ENCODE measurements around the gene KCNMA1.

Gene KCNMA1

DNA sequence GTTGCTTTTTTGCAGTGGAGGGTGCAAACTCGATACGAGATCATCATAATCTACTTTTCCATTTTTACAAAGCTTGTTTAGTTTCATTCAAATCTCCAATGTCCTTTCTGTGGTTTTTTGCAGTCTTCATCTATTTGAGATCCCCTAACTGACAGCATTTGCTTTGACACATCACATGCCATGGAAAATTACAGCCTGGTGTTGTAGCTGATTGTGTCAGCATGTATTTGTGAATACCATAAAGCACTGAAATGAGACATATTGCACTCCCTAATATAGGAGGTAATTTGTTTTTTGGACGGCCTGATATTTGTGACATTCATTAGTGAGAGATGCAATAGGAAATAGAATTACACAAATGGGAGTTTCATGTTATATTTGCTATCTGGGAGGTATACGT, 620.8 kb downstream of the KCNMA1 start:
- Histone ChIP-seq H3K27ac (ENCODE audit: low read depth, low read length, severe bottlenecking) (no peak overlapping the region), H3K4me3 (ENCODE audit: extremely low read depth, insufficient read depth, low read length, poor library complexity, severe bottlenecking) (no peak overlapping the region)
- WGBS, 2 experiments (ENCODE audit: insufficient coverage in 2 of 2) = 87 to 92% methylated on average over 2 to 4 of the region's 4 CpGs

GRCh38 chr10:77016278-77016815, 621.3 kb downstream of the KCNMA1 start:
- H3K9me3 ChIP-seq (ENCODE audit: control insufficient read depth, low read length) = no peaks in the 10 kb centered on the region
- H3K27ac ChIP-seq (ENCODE audit: low read depth, low read length, severe bottlenecking) = no peak overlapping the region
- 89 to 90% methylated on average over 1 to 2 of the region's 7 CpGs for WGBS, 2 experiments (ENCODE audit: insufficient coverage in 2 of 2)

More for the DNA sequence above, 620.8 kb downstream of the KCNMA1 start:
- Histone ChIP-seq H3K4me1 (ENCODE audit: control insufficient read depth, insufficient read depth, low read length, poor library complexity, severe bottlenecking) (no peaks in the 10 kb centered on the region), H3K36me3 (ENCODE audit: control insufficient read depth, insufficient read depth, low read length) (no peaks in the 10 kb centered on the region), H3K9me3 (ENCODE audit: control insufficient read depth, low read length) (no peaks in the 10 kb centered on the region)

GRCh38 chr10:77015360-77015759, 622.2 kb downstream of the KCNMA1 start:
- Histone ChIP-seq H3K36me3 (ENCODE audit: control insufficient read depth, insufficient read depth, low read length) (no peaks in the 10 kb centered on the region), H3K4me1 (ENCODE audit: control insufficient read depth, insufficient read depth, low read length, poor library complexity, severe bottlenecking) (no peaks in the 10 kb centered on the region), H3K9me3 (ENCODE audit: control insufficient read depth, low read length) (no peaks in the 10 kb centered on the region), H3K27ac (ENCODE audit: low read depth, low read length, severe bottlenecking) (no peak overlapping the region), H3K4me3 (ENCODE audit: extremely low read depth, insufficient read depth, low read length, poor library complexity, severe bottlenecking) (no peak overlapping the region)
- no CpG with 5 or more reads among the region's 1 CpG for WGBS, 2 experiments (ENCODE audit: insufficient coverage in 2 of 2)

More at GRCh38 chr10:77016278-77016815, 621.3 kb downstream of the KCNMA1 start:
- Histone ChIP-seq H3K4me3 (ENCODE audit: extremely low read depth, insufficient read depth, low read length, poor library complexity, severe bottlenecking) (no peak overlapping the region), H3K36me3 (ENCODE audit: control insufficient read depth, insufficient read depth, low read length) (no peaks in the 10 kb centered on the region), H3K4me1 (ENCODE audit: control insufficient read depth, insufficient read depth, low read length, poor library complexity, severe bottlenecking) (no peaks in the 10 kb centered on the region)

DNA sequence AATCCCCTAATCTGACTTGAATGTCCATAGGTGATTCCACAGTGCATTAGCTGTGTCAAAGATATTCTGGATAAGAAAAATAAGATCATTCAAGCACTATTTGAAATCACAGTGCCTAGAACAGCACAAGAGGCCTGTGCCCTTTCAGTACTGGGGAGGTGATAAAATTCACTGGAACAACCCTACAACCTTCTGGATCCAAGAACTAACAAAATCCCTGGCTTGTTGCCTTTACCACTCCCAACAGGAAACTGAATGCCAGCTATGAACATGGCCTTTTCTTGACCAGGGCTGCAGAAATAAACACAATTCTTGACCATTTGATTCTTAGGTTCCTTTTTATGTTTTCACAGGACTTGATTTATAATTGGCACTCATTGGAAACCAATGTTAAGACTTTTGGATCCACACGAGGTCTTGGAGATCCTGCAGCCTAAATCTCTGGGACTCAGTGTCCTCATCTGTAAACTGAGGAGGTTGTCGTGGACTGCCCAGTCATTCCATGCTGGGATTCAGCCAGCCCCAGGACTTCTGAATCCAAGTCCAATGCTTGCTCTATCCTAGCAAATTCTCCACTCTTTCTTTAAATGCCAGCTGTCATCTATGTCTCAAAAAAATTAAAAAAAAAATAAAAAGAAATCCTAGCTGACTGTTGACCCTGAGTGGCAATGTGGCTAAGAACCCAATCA, 624.7 kb downstream of the KCNMA1 start:
- H3K27ac ChIP-seq (ENCODE audit: low read depth, low read length, severe bottlenecking) = no peak overlapping the region
- no peaks in the 10 kb centered on the region for H3K36me3 ChIP-seq (ENCODE audit: control insufficient read depth, insufficient read depth, low read length)
- H3K4me3 ChIP-seq (ENCODE audit: extremely low read depth, insufficient read depth, low read length, poor library complexity, severe bottlenecking) = no peak overlapping the region
- no peaks in the 10 kb centered on the region for H3K9me3 ChIP-seq (ENCODE audit: control insufficient read depth, low read length)
- 82 to 86% methylated on average over 1 to 2 of the region's 2 CpGs for WGBS, 2 experiments (ENCODE audit: insufficient coverage in 2 of 2)
- no peaks in the 10 kb centered on the region for H3K4me1 ChIP-seq (ENCODE audit: control insufficient read depth, insufficient read depth, low read length, poor library complexity, severe bottlenecking)

- no peak overlapping the region for H3K4me3 ChIP-seq (ENCODE audit: extremely low read depth, insufficient read depth, low read length, poor library complexity, severe bottlenecking)
Observed at GRCh38 chr10:77011874-77012811, 625.5 kb downstream of the KCNMA1 start.

DNA sequence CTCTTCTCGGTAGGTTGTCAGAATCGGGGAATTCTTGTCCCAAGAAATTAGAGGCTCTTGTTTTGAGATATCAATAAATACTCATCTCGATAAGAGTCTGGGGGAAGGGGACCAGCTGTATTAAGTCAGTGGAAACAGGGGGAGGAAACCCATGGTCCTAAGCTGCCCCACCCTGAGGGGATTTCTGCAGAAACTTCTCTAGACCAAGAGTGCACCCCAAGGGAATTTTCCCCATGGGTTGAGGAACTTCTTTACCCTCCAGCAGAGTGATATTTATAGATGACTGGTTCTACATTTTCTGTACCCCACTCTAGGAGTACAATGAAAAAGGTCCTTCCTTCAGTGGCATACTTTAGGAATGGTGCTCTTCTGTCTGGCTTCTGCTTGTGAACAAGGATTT, 627.2 kb downstream of the KCNMA1 start:
- no peaks in the 10 kb centered on the region for H3K36me3 ChIP-seq (ENCODE audit: control insufficient read depth, insufficient read depth, low read length)
- no peaks in the 10 kb centered on the region for H3K9me3 ChIP-seq (ENCODE audit: control insufficient read depth, low read length)
- H3K4me1 ChIP-seq (ENCODE audit: control insufficient read depth, insufficient read depth, low read length, poor library complexity, severe bottlenecking) = no peaks in the 10 kb centered on the region
- H3K27ac ChIP-seq (ENCODE audit: low read depth, low read length, severe bottlenecking) = no peak overlapping the region
- 100% methylated on average over 1 to 3 of the region's 3 CpGs for WGBS, 2 experiments (ENCODE audit: insufficient coverage in 2 of 2)
- H3K4me3 ChIP-seq (ENCODE audit: extremely low read depth, insufficient read depth, low read length, poor library complexity, severe bottlenecking) = no peak overlapping the region

More at GRCh38 chr10:77011874-77012811, 625.5 kb downstream of the KCNMA1 start:
- Histone ChIP-seq H3K9me3 (ENCODE audit: control insufficient read depth, low read length) (no peaks in the 10 kb centered on the region), H3K36me3 (ENCODE audit: control insufficient read depth, insufficient read depth, low read length) (no peaks in the 10 kb centered on the region), H3K4me1 (ENCODE audit: control insufficient read depth, insufficient read depth, low read length, poor library complexity, severe bottlenecking) (no peaks in the 10 kb centered on the region), H3K27ac (ENCODE audit: low read depth, low read length, severe bottlenecking) (no peak overlapping the region)
- 86 to 88% methylated on average over 5 to 7 of the region's 11 CpGs for WGBS, 2 experiments (ENCODE audit: insufficient coverage in 2 of 2)

DNA sequence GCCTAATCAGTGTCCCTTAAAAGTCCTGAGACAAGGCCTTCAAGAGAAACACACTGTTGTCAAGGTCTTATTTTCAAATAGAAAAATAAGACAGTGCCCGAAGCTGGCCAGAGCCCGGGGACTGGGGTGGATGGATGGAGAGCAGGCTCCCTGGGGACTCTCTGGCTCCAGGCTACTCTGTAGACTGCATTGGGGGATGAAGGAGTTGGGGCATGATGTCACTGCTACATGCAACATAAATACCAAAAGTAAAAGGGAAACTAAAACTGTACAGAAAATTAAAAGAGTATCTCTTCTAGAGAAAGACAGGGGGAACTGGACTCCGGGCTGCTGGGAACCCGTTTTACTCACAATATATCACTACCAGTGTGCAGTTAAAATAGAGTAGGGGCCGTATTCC, 629.8 kb downstream of the KCNMA1 start:
- Histone ChIP-seq H3K27ac (ENCODE audit: low read depth, low read length, severe bottlenecking) (no peak overlapping the region), H3K4me3 (ENCODE audit: extremely low read depth, insufficient read depth, low read length, poor library complexity, severe bottlenecking) (no peak overlapping the region), H3K9me3 (ENCODE audit: control insufficient read depth, low read length) (no peaks in the 10 kb centered on the region), H3K36me3 (ENCODE audit: control insufficient read depth, insufficient read depth, low read length) (no peaks in the 10 kb centered on the region), H3K4me1 (ENCODE audit: control insufficient read depth, insufficient read depth, low read length, poor library complexity, severe bottlenecking) (no peaks in the 10 kb centered on the region)
- WGBS, 2 experiments (ENCODE audit: insufficient coverage in 2 of 2) = 100% methylated on average over 1 of the region's 5 CpGs; no CpG with 5 or more reads in 1 of the 2 experiments

DNA sequence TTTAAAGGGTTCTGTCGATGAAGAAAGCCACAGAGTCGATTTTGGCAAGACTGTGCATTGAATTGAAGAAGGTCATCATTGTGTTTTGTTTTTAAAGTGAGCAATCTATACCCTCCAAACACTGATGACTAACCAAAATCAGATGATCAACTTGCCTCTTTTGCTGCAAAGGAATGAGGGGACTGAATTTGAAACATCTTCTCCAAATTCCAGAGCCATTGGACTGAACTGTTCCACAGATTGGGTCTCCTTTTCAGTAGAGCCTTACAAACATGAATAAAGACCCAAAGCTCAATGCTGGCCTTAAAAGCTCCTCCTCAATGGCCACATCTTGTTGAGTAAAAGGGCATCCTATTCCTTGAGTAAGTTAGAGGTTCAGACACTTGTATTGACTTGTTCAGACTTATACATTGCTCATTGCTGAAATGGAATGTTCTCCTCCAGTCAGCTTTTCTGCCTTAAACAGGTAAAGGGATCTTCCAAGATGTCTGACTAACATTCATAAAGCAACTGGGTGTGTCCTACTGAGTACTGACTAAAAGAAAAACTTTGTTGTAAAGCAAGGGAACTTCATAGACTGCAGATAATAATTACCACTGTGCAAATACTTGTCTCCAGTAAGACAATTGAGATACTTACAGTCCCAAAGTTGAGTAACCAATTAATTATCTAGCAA, 630.6 kb downstream of the KCNMA1 start:
- H3K4me1 ChIP-seq (ENCODE audit: control insufficient read depth, insufficient read depth, low read length, poor library complexity, severe bottlenecking) = no peaks in the 10 kb centered on the region
- H3K36me3 ChIP-seq (ENCODE audit: control insufficient read depth, insufficient read depth, low read length) = no peaks in the 10 kb centered on the region
- no peak overlapping the region for H3K4me3 ChIP-seq (ENCODE audit: extremely low read depth, insufficient read depth, low read length, poor library complexity, severe bottlenecking)
- H3K27ac ChIP-seq (ENCODE audit: low read depth, low read length, severe bottlenecking) = no peak overlapping the region
- whole genome bisulfite sequencing, 2 experiments (ENCODE audit: insufficient coverage in 2 of 2) = 80 to 83% methylated on average over 1 of the region's 2 CpGs
- H3K9me3 ChIP-seq (ENCODE audit: control insufficient read depth, low read length) = no peaks in the 10 kb centered on the region

DNA sequence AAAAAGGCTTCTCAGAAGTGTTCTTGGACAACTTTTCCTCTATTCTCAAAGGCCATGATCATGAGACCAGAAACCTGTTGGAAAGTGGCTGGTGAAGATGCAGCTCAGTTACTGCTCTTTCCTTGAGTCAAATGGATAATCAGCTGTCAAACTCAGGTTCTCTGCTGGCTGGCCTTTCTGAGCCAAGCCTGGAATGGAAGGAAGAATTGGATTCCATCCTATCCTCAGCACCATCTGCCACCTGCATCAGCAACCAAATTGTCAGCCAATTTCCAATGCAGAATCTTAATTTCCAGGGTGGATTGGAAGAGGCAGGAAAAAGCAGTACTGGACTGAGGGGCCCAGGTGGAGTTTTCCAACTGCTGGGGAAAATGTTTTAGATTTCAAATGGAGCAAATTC, 631.7 kb downstream of the KCNMA1 start:
- H3K4me3 ChIP-seq (ENCODE audit: extremely low read depth, insufficient read depth, low read length, poor library complexity, severe bottlenecking) = no peak overlapping the region
- H3K4me1 ChIP-seq (ENCODE audit: control insufficient read depth, insufficient read depth, low read length, poor library complexity, severe bottlenecking) = no peaks in the 10 kb centered on the region
- H3K36me3 ChIP-seq (ENCODE audit: control insufficient read depth, insufficient read depth, low read length) = no peaks in the 10 kb centered on the region
- no peaks in the 10 kb centered on the region for H3K9me3 ChIP-seq (ENCODE audit: control insufficient read depth, low read length)
- H3K27ac ChIP-seq (ENCODE audit: low read depth, low read length, severe bottlenecking) = no peak overlapping the region

- Histone ChIP-seq H3K4me3 (ENCODE audit: extremely low read depth, insufficient read depth, low read length, poor library complexity, severe bottlenecking) (no peak overlapping the region), H3K4me1 (ENCODE audit: control insufficient read depth, insufficient read depth, low read length, poor library complexity, severe bottlenecking) (no peaks in the 10 kb centered on the region), H3K27ac (ENCODE audit: low read depth, low read length, severe bottlenecking) (no peak overlapping the region), H3K36me3 (ENCODE audit: control insufficient read depth, insufficient read depth, low read length) (no peaks in the 10 kb centered on the region), H3K9me3 (ENCODE audit: control insufficient read depth, low read length) (no peaks in the 10 kb centered on the region)
- WGBS, 2 experiments (ENCODE audit: insufficient coverage in 2 of 2) = 86 to 88% methylated on average over 1 to 2 of the region's 3 CpGs
Observed at GRCh38 chr10:77004917-77005564, 632.6 kb downstream of the KCNMA1 start.

Data from mesodermal cell (in vitro differentiated cells).